Astrocyte (in vitro differentiated cells and primary cell): ENCODE data around the gene PGC. TPM values are rescaled to one million over a fixed set of nuclear protein-coding genes. Genes with fewer than 3 reads are reported as not detected.

ENCODE experiments used
- DNase-seq: peaks from one replicate; pipeline ENCODE4 v3.0.0-alpha.2; 2010; ENCODE audit warnings: low read depth
- FAIRE-seq: peaks from 2 replicates; lab custom pipeline; 2011; peaks lifted over from hg19 to GRCh38; lab: Jason Lieb, UNC
- H2AFZ ChIP-seq: 2 replicates; pipeline ENCODE4 v1.6.0; 2012; ENCODE audit warnings: low read depth, low read length, inconsistent platforms
- H3K27ac ChIP-seq: 2 replicates; pipeline ENCODE4 v1.5.1; 2011; ENCODE audit warnings: low read depth, low read length, inconsistent platforms
- H3K27me3 ChIP-seq: 2 replicates; pipeline ENCODE4 v1.6.0; 2011; ENCODE audit warnings: low read length, inconsistent platforms; ENCODE audit not compliant: insufficient read depth
- H3K36me3 ChIP-seq: 2 replicates; pipeline ENCODE4 v1.5.1; 2011; ENCODE audit warnings: low read length, inconsistent platforms; ENCODE audit not compliant: insufficient read depth
- H3K4me1 ChIP-seq: 2 replicates; pipeline ENCODE4 v1.5.1; 2011; ENCODE audit warnings: low read length, inconsistent platforms; ENCODE audit not compliant: insufficient read depth
- H3K4me2 ChIP-seq: 2 replicates; pipeline ENCODE4 v1.6.0; 2012; ENCODE audit warnings: low read length, inconsistent platforms
- H3K4me3 ChIP-seq: 2 replicates; pipeline ENCODE4 v1.5.1; 2011; ENCODE audit warnings: low read depth, mild to moderate bottlenecking, low read length, inconsistent platforms; ENCODE audit not compliant: insufficient read depth
- H3K79me2 ChIP-seq: 2 replicates; pipeline ENCODE4 v1.6.0; 2012; ENCODE audit warnings: mild to moderate bottlenecking, low read length, inconsistent platforms; ENCODE audit not compliant: insufficient read depth
- H3K9ac ChIP-seq: 2 replicates; pipeline ENCODE4 v1.6.0; 2012; ENCODE audit warnings: mild to moderate bottlenecking, low read length, inconsistent platforms
- H3K9me3 ChIP-seq: 2 replicates; pipeline ENCODE4 v1.5.1; 2012; ENCODE audit warnings: low read depth, mild to moderate bottlenecking, low read length, inconsistent platforms; ENCODE audit not compliant: insufficient read depth
- H4K20me1 ChIP-seq: 2 replicates; pipeline ENCODE4 v1.6.0; 2012; ENCODE audit warnings: low read length, inconsistent platforms; ENCODE audit not compliant: insufficient read depth
- H3K27ac Mint-ChIP-seq: one replicate; pipeline ENCODE4 v1.8.0; 2021; ENCODE audit warnings: mild to moderate bottlenecking, mixed read lengths; ENCODE audit not compliant: unreplicated experiment
- H3K27me3 Mint-ChIP-seq: one replicate; pipeline ENCODE4 v1.8.0; 2021; ENCODE audit warnings: low read depth, mixed read lengths; ENCODE audit not compliant: unreplicated experiment
- H3K36me3 Mint-ChIP-seq: one replicate; pipeline ENCODE4 v1.8.0; 2021; ENCODE audit warnings: low read depth, mixed read lengths; ENCODE audit not compliant: unreplicated experiment
- H3K4me1 Mint-ChIP-seq: one replicate; pipeline ENCODE4 v1.8.0; 2021; ENCODE audit warnings: low read depth, mixed read lengths; ENCODE audit not compliant: unreplicated experiment
- H3K4me3 Mint-ChIP-seq: one replicate; pipeline ENCODE4 v1.8.0; 2021; ENCODE audit warnings: mild to moderate bottlenecking, moderate library complexity, mixed read lengths; ENCODE audit not compliant: unreplicated experiment
- H3K9me3 Mint-ChIP-seq: one replicate; pipeline ENCODE4 v1.8.0; 2021; ENCODE audit warnings: mild to moderate bottlenecking, mixed read lengths; ENCODE audit not compliant: unreplicated experiment
- CTCF ChIP-seq: IDR thresholded peaks from 2 replicates; pipeline ENCODE4 v1.5.1; 2011; ENCODE audit warnings: low read depth, mild to moderate bottlenecking, inconsistent platforms, low read length, moderate library complexity; ENCODE audit not compliant: insufficient read depth
- EZH2 ChIP-seq: IDR thresholded peaks from 2 replicates; pipeline ENCODE4 v1.6.1; 2012; ENCODE audit warnings: mild to moderate bottlenecking, low read length, inconsistent platforms; ENCODE audit not compliant: insufficient read depth
- total RNA-seq: library from RNA; stranded (reverse); gene quantifications from 2 replicates; pipeline ENCODE4 v1.2.1, GENCODE V29; 2021

Gene PGC
- total RNA-seq, 1 donor from 2014 or later: not detected

GRCh38 chr6:41771058-41771983 is 24.1 kb upstream of the PGC start:
- Histone ChIP-seq H3K79me2 (no peaks in the 10 kb centered on the region), H3K4me2 (no peak overlapping the region), H4K20me1 (no peaks in the 10 kb centered on the region), H3K4me1 (peaks cover 8% of the 10 kb centered on the region), H3K4me3 (no peak overlapping the region), H3K9me3 (no peaks in the 10 kb centered on the region), H3K27me3 (no peaks in the 10 kb centered on the region), H3K9ac (no peak overlapping the region), H3K27ac (no peak overlapping the region), H2AFZ (no peak overlapping the region), H3K36me3 (peaks cover 4% of the 10 kb centered on the region)
- no peak overlapping the region for H3K27ac Mint-ChIP-seq
- no peaks in the 10 kb centered on the region for H3K9me3 Mint-ChIP-seq
- peaks cover 20% of the 10 kb centered on the region for H3K4me1 Mint-ChIP-seq
- TF ChIP-seq CTCF (no peak), EZH2 (no peak)
- no peaks in the 10 kb centered on the region for H3K27me3 Mint-ChIP-seq
- no peak for FAIRE-seq
- peaks cover 19% of the 10 kb centered on the region for H3K36me3 Mint-ChIP-seq
- no peak for DNase-seq
- no peak overlapping the region for H3K4me3 Mint-ChIP-seq

- peaks cover 19% of the 10 kb centered on the region for H3K36me3 Mint-ChIP-seq
- Histone ChIP-seq H3K4me1 (peaks cover 8% of the 10 kb centered on the region), H3K36me3 (peaks cover 2% of the 10 kb centered on the region), H3K4me2 (no peak overlapping the region), H2AFZ (no peak overlapping the region), H3K27ac (no peak overlapping the region), H3K9me3 (no peaks in the 10 kb centered on the region), H4K20me1 (no peaks in the 10 kb centered on the region), H3K27me3 (no peaks in the 10 kb centered on the region), H3K4me3 (no peak overlapping the region), H3K79me2 (no peaks in the 10 kb centered on the region), H3K9ac (no peak overlapping the region)
- no peak overlapping the region for H3K4me3 Mint-ChIP-seq
- H3K27me3 Mint-ChIP-seq: no peaks in the 10 kb centered on the region
- H3K27ac Mint-ChIP-seq: no peak overlapping the region
- H3K4me1 Mint-ChIP-seq: peaks cover 18% of the 10 kb centered on the region
- FAIRE-seq: no peak
- H3K9me3 Mint-ChIP-seq: no peaks in the 10 kb centered on the region
- DNase-seq: no peak
- TF ChIP-seq CTCF: no peak
- TF ChIP-seq EZH2: no peak
Measured at GRCh38 chr6:41770381-41771057, 23.3 kb upstream of the PGC start.
